Measurements from ENCODE around the gene RNU6-9. TPM values are rescaled to one million over a fixed set of nuclear protein-coding genes. Genes with fewer than 3 reads are reported as not detected.

The RNU6-9 gene
- polyA plus RNA-seq, 1 experiment: not detected

DNA sequence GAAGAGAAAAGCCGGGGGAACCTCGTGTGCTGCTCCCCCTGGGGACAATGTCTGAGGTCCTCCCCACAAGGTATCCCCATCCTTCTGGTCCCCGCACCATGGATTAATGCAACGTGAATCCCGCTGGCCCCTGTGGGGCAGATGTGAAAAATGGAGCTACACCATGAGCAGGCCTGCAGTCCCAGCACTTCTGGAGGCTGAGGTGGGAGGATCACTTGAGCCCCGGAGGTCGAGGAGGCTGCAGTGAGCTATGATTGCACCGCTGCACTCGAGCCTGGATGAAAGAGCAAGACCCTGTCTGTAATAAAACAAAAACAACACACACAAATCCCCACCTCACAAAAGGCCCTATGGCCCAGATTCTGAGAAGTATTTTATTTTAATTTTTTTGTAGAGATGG lies 35.0 kb upstream of the RNU6-9 start:
- TF ChIP-seq, protein P1, sequence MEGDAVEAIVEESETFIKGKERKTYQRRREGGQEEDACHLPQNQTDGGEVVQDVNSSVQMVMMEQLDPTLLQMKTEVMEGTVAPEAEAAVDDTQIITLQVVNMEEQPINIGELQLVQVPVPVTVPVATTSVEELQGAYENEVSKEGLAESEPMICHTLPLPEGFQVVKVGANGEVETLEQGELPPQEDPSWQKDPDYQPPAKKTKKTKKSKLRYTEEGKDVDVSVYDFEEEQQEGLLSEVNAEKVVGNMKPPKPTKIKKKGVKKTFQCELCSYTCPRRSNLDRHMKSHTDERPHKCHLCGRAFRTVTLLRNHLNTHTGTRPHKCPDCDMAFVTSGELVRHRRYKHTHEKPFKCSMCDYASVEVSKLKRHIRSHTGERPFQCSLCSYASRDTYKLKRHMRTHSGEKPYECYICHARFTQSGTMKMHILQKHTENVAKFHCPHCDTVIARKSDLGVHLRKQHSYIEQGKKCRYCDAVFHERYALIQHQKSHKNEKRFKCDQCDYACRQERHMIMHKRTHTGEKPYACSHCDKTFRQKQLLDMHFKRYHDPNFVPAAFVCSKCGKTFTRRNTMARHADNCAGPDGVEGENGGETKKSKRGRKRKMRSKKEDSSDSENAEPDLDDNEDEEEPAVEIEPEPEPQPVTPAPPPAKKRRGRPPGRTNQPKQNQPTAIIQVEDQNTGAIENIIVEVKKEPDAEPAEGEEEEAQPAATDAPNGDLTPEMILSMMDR (IDR thresholded peaks at IDR 0.05; ENCODE audit: low read depth, low read length): no peak
- no peak for DNase-seq (ENCODE audit: low read depth, low spot score)
- H3K27ac ChIP-seq (ENCODE audit: low read depth, low read length): no peak overlapping the region
- ChIA-PET CTCF (interaction anchor here (0.7 kb wide), 2 partner anchors 64 to 351 kb away, joined by 4 to 7 read pairs; no protein-coding TSS in a partner anchor), POLR2A (interaction anchor here (0.7 kb wide), 1 partner anchor 21 kb away, joined by 3 read pairs; no protein-coding TSS in a partner anchor)
- peaks cover 5% of the 10 kb centered on the region for H3K27me3 ChIP-seq (ENCODE audit: control insufficient read depth, insufficient read depth, low read length)
- H3K9me3 ChIP-seq (ENCODE audit: control insufficient read depth, insufficient read depth, low read length): peaks cover 6% of the 10 kb centered on the region; the same call in 1 of the 2 replicates
- no peak overlapping the region for H3K4me3 ChIP-seq (ENCODE audit: low read depth, low read length)

DNA sequence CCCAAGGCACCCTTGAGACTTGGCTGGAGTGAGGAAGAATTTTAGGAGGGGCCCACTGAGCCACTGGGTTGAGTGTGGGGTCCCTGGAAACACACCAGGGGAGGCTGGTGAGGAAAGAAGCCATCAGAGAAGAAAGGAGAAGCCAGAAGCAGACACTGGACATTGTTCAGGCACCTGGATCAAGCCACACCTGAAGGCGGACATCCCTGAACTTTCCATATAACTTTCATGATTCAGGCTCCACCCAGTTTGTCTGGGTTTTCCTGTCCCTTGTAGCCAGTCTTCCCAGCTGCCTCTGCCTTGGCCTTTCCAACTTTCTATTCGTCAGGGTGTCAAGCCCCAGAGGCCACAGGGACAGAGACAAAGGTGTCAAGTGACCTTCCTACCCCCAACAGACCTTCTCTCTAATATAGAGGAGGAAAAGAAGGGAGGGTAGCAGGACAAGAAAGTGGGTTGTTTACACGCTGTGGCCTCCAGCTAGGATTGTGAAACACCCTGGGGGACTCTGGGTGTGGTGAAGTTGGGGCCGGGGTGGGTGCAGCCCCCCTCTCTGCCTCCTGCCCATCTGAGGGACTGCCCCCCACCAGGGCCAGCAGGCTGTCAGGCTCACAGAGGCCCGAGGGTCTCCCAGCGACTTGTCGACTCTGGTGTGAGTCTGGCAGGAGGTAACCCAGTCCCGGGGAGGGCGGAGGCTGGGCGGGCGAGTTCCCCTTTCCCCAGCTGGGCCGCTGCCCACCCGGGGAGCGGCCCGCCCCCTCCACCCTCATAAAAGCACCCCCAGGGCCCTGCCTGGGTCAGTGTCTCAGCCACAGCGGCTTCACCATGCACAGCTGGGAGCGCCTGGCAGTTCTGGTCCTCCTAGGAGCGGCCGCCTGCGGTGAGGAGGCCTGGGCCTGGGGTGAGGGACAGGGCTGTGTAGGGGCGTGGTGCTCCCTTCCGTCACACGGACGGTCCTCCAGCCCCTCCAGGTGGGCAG lies 34.1 kb upstream of the RNU6-9 start, which contains the start of gene CFD:
CFD (plus strand) TSS at position 797 of the 976 bp plus-strand sequence; CDS start at position 823, 26 bp downstream.
- Histone ChIP-seq H3K27me3 (ENCODE audit: control insufficient read depth, insufficient read depth, low read length) (peaks cover 3% of the 10 kb centered on the region), H3K27ac (ENCODE audit: low read depth, low read length) (no peak within 1 kb of the TSS), H3K4me3 (ENCODE audit: low read depth, low read length) (peak within 1 kb of the TSS; percentile 49), H3K9me3 (ENCODE audit: control insufficient read depth, insufficient read depth, low read length) (peaks cover 6% of the 10 kb centered on the region; the same call in 1 of the 2 replicates)
- POLR2A ChIA-PET: interaction anchor here (1.6 kb wide), 1 partner anchor 55 kb away, joined by 4 read pairs; no protein-coding TSS in a partner anchor
- CTCF ChIA-PET: interaction anchor here (0.7 kb wide), 1 partner anchor 63 kb away, joined by 7 read pairs; no protein-coding TSS in a partner anchor
- DNase-seq (ENCODE audit: low read depth, low spot score): no peak
- TF ChIP-seq, protein P1 (IDR thresholded peaks at IDR 0.05; ENCODE audit: low read depth, low read length): no peak

DNA sequence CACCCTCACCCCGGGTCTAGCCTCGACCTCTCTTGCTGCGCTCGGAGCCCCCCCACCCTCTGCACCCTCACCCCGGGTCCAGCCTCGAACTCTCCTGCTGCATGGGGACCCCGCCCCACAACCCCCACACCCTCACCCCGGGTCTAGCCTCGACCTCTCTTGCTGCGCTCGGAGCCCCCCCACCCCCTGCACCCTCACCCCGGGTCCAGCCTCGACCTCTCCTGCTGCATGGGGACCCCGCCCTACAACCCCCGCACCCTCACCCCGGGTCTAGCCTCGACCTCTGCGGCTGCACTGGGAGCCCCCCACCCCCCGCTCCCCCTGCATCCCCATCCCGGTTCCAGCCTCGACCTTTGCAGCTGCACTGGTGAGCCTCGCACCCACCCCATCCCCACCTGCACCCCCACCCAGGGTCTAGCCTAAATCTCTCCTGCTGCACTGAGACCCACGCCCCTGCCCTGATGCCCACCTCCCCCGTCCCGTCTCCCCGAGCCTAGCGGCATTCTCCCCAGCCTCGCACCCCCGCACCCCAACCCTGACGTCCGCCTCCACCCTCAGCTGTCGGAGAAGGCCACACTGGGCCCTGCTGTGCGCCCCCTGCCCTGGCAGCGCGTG lies 32.0 kb upstream of the RNU6-9 start:
- DNase-seq (ENCODE audit: low read depth, low spot score): no peak
- Histone ChIP-seq H3K4me3 (ENCODE audit: low read depth, low read length) (no peak overlapping the region), H3K27ac (ENCODE audit: low read depth, low read length) (no peak overlapping the region), H3K9me3 (ENCODE audit: control insufficient read depth, insufficient read depth, low read length) (peaks cover 6% of the 10 kb centered on the region; the same call in 1 of the 2 replicates), H3K27me3 (ENCODE audit: control insufficient read depth, insufficient read depth, low read length) (peaks cover 3% of the 10 kb centered on the region)
- CTCF ChIA-PET: interaction anchor here (0.6 kb wide), 1 partner anchor 140 kb away, joined by 3 read pairs; no protein-coding TSS in a partner anchor
- POLR2A ChIA-PET: interaction anchor here (0.7 kb wide), 1 partner anchor 10 kb away, joined by 4 read pairs; no protein-coding TSS in a partner anchor
- TF ChIP-seq, protein P1 (IDR thresholded peaks at IDR 0.05; ENCODE audit: low read depth, low read length): no peak

DNA sequence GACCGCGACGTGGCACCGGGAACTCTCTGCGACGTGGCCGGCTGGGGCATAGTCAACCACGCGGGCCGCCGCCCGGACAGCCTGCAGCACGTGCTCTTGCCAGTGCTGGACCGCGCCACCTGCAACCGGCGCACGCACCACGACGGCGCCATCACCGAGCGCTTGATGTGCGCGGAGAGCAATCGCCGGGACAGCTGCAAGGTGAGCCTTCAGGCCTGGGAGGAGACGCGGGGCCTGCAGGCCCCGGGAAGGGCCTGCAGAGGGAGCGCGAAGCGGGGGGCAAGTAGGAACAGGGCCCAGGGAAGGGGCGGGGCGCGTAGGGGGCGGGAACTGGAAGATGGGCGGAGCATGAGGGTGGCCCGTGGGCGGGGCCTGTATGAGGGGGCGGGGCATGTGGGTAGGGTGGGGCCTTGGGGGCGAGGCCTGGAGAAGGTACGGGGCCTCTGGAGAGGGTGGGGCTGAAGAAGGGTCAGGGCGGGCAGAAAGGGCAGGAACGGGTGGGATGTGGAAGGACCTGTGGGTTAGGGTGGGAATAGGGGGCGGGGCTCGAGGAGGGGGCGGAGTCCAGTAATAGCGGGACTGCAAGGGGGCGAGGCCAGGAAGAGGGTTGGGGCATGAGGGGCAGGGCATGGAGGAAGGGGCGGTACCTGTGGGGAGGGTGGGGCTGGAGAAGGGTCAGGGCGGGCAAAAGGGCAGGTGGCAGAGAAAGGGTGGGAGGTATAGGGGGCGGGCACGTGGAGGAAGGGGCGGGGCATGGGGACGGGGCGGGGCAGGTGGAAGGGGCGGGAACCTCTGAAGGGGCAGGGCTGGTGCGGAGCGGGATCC lies 31.3 kb upstream of the RNU6-9 start:
- ChIA-PET POLR2A (interaction anchor here (0.7 kb wide), 1 partner anchor 11 kb away, joined by 4 read pairs; no protein-coding TSS in a partner anchor), CTCF (interaction anchor here (0.6 kb wide), 1 partner anchor 139 kb away, joined by 3 read pairs; no protein-coding TSS in a partner anchor)
- peaks cover 6% of the 10 kb centered on the region; the same call in 1 of the 2 replicates for H3K9me3 ChIP-seq (ENCODE audit: control insufficient read depth, insufficient read depth, low read length)
- peaks cover 3% of the 10 kb centered on the region for H3K27me3 ChIP-seq (ENCODE audit: control insufficient read depth, insufficient read depth, low read length)
- no peak overlapping the region for H3K27ac ChIP-seq (ENCODE audit: low read depth, low read length)
- TF ChIP-seq, protein P1 (IDR thresholded peaks at IDR 0.05; ENCODE audit: low read depth, low read length): no peak
- no peak overlapping the region for H3K4me3 ChIP-seq (ENCODE audit: low read depth, low read length)
- DNase-seq (ENCODE audit: low read depth, low spot score): no peak

Measured in AG04450 (cell line).